Skeletal muscle satellite cell (primary cell): ENCODE data around the gene TLX2.

Experiments used
- H3K27me3 ChIP-seq: 2 replicates; pipeline ENCODE4 v1.7.0; 2013; ENCODE audit warnings: low read length; ENCODE audit not compliant: control insufficient read depth, insufficient read depth
- H3K36me3 ChIP-seq: 2 replicates; pipeline ENCODE4 v1.7.0; 2013; ENCODE audit warnings: mild to moderate bottlenecking, control low read depth, low read length; ENCODE audit not compliant: insufficient read depth
- H3K4me1 ChIP-seq: 2 replicates; pipeline ENCODE4 v1.7.0; 2013; ENCODE audit warnings: low read length; ENCODE audit not compliant: control insufficient read depth, insufficient read depth
- H3K4me2 ChIP-seq: 2 replicates; pipeline ENCODE4 v1.7.0; 2013; ENCODE audit warnings: mild to moderate bottlenecking, low read length
- H3K4me3 ChIP-seq: 2 replicates; pipeline ENCODE4 v1.7.0; 2013; ENCODE audit warnings: low read length
- H3K9ac ChIP-seq: 2 replicates; pipeline ENCODE4 v1.7.0; 2013; ENCODE audit warnings: mild to moderate bottlenecking, low read depth, low read length, moderate library complexity
- H3K9me3 ChIP-seq: replicated peaks from 2 replicates; pipeline ENCODE4 v1.7.0; 2013; ENCODE audit warnings: mild to moderate bottlenecking, control low read depth, low read length

The TLX2 gene

DNA sequence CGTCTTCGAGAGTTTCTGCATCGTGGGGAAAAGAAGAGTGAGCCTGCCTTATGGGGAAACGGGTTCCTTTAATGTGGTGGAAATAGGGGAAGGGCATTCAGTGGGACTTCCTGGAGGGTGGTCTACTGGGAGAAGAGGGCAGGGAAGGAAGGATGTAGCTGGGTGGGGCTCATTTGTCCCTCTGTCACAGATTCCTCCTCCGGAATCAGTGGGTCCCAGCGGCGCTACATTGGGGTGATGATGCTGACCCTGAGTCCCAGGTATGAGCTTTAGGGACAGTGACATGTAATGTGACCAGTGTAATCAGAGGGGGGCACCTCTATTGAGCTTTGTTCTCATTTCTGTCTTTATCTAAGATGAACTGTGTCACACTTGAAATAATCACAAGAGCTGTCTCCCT lies 17.4 kb downstream of the TLX2 start:
- peaks cover 20% of the 10 kb centered on the region for H3K4me1 ChIP-seq
- no peaks in the 10 kb centered on the region for H3K9me3 ChIP-seq
- H3K36me3 ChIP-seq, result peaks cover 33% of the 10 kb centered on the region
- H3K9ac ChIP-seq, result peak overlapping the region; percentile 85
- peak overlapping the region; percentile 99 for H3K4me2 ChIP-seq
- no peaks in the 10 kb centered on the region for H3K27me3 ChIP-seq
- H3K4me3 ChIP-seq, result no peak overlapping the region

DNA sequence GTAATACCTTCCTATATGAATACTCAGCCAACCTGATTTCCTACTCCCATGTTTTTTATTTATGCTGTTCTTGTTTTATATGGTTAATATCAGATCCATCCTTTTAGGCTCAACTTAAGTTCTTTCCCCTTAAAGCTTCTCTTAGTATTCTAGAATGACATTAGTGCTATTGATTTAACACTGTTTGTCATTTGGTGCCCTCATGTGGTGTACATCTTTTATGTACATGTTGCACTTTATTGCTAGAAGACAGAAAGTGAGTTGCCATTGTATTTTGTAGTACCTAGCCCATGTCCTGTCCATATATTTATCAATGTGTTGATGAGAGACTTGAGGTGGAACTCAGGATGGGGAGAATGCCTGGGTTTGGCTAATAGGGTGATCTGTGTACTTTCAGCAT lies 18.0 kb downstream of the TLX2 start:
- no peaks in the 10 kb centered on the region for H3K9me3 ChIP-seq
- H3K27me3 ChIP-seq, result no peaks in the 10 kb centered on the region
- H3K36me3 ChIP-seq, result peaks cover 28% of the 10 kb centered on the region
- no peak overlapping the region for H3K9ac ChIP-seq
- H3K4me1 ChIP-seq, result peaks cover 20% of the 10 kb centered on the region
- no peak overlapping the region for H3K4me3 ChIP-seq
- H3K4me2 ChIP-seq, result no peak overlapping the region

DNA sequence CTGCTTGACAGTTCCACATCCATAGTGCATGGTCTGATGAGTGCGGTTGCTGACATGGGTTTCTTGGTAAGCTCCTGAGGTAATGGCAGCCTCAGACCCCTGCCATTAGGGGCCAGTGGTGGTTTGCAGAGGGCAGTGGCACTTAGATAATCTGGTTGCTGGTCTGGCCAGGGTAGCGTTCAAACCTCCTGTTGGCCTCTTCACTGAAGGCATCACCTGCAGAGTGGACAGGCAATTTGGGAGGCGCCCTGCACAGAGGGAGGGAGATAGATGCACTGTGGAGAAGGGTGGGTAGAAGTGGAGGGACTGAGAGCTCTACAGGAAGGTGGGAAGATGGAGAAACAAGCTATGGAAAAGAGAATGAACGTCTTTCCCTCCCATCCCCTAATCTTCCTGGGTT lies 19.2 kb downstream of the TLX2 start:
- peaks cover 17% of the 10 kb centered on the region for H3K36me3 ChIP-seq
- H3K27me3 ChIP-seq, result no peaks in the 10 kb centered on the region
- H3K4me2 ChIP-seq, result no peak overlapping the region
- H3K4me1 ChIP-seq, result peaks cover 14% of the 10 kb centered on the region
- H3K9ac ChIP-seq, result no peak overlapping the region
- no peak overlapping the region for H3K4me3 ChIP-seq
- no peaks in the 10 kb centered on the region for H3K9me3 ChIP-seq

DNA sequence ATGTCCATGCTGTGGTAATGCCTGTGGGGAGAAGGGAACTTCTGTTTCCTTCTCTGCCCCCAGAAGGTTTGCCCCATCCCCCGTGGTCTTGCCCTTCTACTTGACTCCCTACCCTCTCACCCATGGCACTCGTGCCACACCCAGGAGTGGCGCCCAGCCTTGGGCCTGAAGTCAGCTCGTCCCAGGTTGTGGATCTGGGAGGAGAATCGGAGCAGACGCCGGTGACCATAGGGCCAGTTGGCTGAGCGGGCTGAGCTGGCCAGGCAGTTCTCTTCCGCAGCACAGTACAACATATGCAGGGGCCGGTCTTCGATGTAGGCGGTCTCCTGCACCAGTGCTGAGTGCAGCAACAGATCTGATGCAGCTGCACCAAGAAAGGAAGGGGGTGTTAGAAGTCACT lies 20.2 kb downstream of the TLX2 start:
- Histone ChIP-seq H3K27me3 (no peaks in the 10 kb centered on the region), H3K4me1 (peaks cover 12% of the 10 kb centered on the region), H3K4me3 (no peak overlapping the region)

DNA sequence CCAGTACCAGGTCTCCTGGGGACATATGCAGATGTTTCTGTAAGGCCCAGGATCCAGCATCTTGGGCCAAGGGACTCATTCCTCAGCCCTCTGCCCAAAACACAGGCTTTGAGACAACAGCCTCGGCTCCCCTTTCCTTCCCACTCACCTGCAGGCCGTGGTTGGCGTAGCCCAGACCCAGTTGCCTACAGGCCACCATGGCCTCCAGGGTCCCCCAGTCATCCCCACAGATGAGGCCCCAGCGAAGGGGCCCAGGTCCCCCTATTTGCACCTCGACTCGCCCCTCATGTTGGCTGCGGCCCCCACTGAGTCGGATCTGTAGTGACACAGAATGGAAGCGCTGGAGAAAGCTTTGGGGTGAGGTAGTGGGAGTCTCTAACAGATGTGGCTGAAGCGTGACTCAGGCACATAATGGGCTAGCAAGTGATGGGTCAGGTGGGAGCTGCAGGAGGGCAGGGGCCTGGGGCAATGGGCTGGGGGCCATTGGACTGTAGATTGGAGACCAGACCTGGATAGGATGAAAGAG lies 21.3 kb downstream of the TLX2 start:
- Histone ChIP-seq H3K4me1 (peaks cover 12% of the 10 kb centered on the region), H3K9ac (no peak overlapping the region), H3K4me3 (no peak overlapping the region), H3K4me2 (no peak overlapping the region), H3K36me3 (peaks cover 20% of the 10 kb centered on the region), H3K9me3 (no peaks in the 10 kb centered on the region), H3K27me3 (no peaks in the 10 kb centered on the region)

More for the DNA sequence above, 20.2 kb downstream of the TLX2 start:
- no peak overlapping the region for H3K9ac ChIP-seq
- no peaks in the 10 kb centered on the region for H3K9me3 ChIP-seq
- peaks cover 18% of the 10 kb centered on the region for H3K36me3 ChIP-seq
- no peak overlapping the region for H3K4me2 ChIP-seq

DNA sequence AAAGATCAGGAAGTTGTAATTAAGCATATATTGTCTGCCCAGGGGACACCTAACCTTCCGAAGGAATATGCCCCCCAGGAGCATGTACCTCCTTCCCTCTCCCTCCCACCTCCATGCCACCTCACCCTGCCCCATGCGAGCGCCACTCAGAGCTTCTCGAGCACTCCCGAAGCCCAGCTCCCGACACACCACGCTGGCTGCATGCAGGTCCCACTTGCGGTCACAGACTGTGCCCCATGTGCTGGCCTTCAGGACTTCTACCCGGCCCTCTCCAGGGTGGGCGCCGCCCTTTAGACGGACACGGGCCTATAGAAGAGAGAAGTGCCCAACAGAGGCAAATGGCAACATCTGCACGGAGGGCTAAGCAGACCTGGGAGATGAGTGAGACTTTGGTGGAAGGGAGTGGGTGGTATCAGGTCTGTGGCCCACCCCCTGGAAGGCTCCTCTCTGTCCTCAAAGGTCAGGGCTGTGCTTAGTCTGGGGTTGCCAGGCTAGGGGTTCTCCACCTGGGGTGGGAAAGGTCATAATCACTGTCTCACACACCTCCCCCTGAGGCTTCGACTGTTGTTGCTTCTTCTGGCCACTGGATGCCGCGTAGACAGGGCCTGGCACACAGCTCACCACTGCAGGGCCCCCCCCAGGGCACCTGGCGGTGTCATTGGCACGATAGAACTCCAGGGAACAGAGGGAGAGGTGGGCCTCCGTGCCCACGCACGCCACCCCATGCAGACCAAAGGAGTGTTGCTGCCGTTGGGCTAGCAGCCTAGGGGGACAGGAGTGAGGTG lies 22.1 kb downstream of the TLX2 start:
- Histone ChIP-seq H3K9ac (no peak overlapping the region), H3K27me3 (no peaks in the 10 kb centered on the region), H3K4me3 (no peak overlapping the region)

DNA sequence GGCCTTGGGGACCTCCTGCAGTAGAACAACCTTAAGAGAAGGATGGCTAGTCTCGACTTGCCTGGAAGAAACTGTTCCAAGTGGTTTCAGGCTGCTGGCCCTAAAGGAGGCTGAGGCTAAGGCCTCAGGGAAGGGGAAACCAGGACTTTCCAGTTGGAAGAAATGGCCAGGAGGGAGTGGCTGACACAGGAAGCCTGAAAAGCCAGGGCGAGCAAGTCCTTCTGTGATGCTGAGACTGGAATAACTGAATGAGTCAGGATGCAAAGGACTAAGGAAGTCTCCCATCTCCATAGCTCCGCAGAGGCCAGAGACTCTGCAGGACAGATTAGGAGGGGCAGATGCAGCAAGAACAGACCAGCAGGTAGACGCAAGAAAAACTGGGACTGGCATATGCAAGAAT lies 22.9 kb downstream of the TLX2 start:
- Histone ChIP-seq H3K4me3 (no peak overlapping the region), H3K4me1 (no peaks in the 10 kb centered on the region), H3K9ac (no peak overlapping the region), H3K36me3 (peaks cover 20% of the 10 kb centered on the region), H3K4me2 (no peak overlapping the region), H3K27me3 (no peaks in the 10 kb centered on the region), H3K9me3 (no peaks in the 10 kb centered on the region)

More for the DNA sequence above, 22.1 kb downstream of the TLX2 start:
- H3K9me3 ChIP-seq, result no peaks in the 10 kb centered on the region
- H3K4me2 ChIP-seq, result no peak overlapping the region
- peaks cover 3% of the 10 kb centered on the region for H3K4me1 ChIP-seq
- H3K36me3 ChIP-seq, result peaks cover 20% of the 10 kb centered on the region

DNA sequence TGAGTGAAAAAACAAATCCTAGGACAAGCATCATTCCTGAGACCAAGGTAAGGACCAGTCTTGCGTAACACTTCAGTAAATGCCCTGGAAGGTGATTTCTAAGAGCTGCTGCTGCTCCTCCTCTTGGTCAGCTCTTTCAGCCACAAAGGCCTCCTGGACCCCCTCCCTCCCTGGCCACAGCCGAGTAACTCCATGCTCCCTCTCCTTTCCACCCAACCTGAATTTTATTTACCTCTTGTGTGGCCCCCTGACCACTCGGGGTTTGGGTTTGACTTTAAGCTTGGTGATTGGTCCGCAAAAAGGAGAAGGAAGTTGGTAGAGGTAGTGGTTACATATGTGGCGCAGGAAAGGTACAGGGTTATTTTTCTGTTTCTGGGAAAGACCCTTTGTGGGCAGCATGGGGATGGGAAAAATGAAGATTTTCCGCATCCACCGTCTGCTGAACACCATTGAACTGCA lies 24.7 kb downstream of the TLX2 start:
- Histone ChIP-seq H3K4me2 (no peak overlapping the region), H3K27me3 (no peaks in the 10 kb centered on the region), H3K9me3 (no peaks in the 10 kb centered on the region), H3K9ac (no peak overlapping the region), H3K36me3 (peaks cover 6% of the 10 kb centered on the region), H3K4me3 (no peak overlapping the region), H3K4me1 (no peaks in the 10 kb centered on the region)

DNA sequence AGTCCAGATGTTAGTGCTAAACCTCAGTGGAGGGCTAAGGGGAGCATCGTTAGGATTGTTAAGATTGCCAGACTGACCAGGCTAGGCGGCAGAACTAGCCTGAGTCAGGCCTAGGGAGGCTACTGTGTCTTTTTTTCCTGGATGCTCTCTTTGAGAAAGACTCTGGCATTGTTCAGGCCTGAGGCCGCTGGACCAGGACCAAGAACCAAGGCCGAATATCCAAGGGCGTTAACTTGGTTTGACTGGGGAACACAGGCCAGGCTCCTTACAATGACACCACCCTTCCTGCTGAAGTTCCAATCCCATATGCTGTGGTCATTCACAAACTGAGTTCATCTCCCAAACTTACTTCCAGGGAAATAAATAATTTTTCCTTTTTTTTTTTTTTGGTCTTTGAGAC lies 26.0 kb downstream of the TLX2 start:
- H3K4me1 ChIP-seq, result no peaks in the 10 kb centered on the region
- no peak overlapping the region for H3K4me3 ChIP-seq
- no peak overlapping the region for H3K9ac ChIP-seq
- H3K36me3 ChIP-seq, result peaks cover 3% of the 10 kb centered on the region
- no peaks in the 10 kb centered on the region for H3K27me3 ChIP-seq
- H3K4me2 ChIP-seq, result no peak overlapping the region
- H3K9me3 ChIP-seq, result no peaks in the 10 kb centered on the region

DNA sequence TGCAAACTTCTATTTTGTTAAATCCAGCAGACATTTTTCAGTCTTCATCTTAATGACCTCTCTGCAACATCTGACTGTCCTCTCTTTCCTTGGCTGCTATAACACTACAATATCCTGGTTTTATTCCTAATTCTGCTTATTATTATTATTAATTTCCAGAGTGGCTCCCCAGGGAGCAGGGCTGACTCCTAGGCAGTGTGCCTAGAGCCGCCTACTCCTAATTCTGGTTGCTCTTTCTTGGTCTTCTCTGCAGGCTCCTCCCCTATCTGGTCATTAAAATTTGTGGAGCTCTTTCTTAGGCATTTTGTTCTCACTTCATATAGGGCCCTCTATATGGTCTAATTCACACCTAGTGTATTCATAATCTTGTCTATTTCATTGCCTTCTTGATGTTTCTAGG lies 28.7 kb downstream of the TLX2 start:
- H3K4me3 ChIP-seq, result no peak overlapping the region
- no peaks in the 10 kb centered on the region for H3K9me3 ChIP-seq
- no peak overlapping the region for H3K4me2 ChIP-seq
- H3K9ac ChIP-seq, result no peak overlapping the region
- H3K4me1 ChIP-seq, result no peaks in the 10 kb centered on the region
- peaks cover 3% of the 10 kb centered on the region for H3K36me3 ChIP-seq
- no peaks in the 10 kb centered on the region for H3K27me3 ChIP-seq

DNA sequence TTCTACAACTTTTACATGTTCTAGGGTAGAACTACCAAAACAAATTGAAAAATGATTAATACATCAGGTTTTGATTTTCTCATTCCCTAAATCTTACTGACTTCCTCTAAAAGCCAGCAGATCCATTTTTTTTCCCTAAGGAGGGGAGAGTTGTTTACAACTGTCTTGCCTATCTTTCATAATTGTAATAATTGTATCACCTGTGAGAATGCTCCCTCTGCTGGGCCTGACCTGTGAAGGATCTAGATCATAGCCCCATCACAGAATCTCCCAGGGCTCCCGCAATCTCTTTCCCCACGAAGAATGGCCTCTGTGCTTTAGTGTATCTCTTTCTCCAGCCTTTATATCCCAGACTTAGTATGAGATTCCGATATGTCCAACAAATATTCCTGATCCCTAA lies 30.4 kb downstream of the TLX2 start:
- Histone ChIP-seq H3K4me3 (no peak overlapping the region), H3K4me2 (no peak overlapping the region), H3K4me1 (peaks cover 14% of the 10 kb centered on the region), H3K9me3 (no peaks in the 10 kb centered on the region), H3K36me3 (peaks cover 1% of the 10 kb centered on the region), H3K27me3 (no peaks in the 10 kb centered on the region), H3K9ac (no peak overlapping the region)

DNA sequence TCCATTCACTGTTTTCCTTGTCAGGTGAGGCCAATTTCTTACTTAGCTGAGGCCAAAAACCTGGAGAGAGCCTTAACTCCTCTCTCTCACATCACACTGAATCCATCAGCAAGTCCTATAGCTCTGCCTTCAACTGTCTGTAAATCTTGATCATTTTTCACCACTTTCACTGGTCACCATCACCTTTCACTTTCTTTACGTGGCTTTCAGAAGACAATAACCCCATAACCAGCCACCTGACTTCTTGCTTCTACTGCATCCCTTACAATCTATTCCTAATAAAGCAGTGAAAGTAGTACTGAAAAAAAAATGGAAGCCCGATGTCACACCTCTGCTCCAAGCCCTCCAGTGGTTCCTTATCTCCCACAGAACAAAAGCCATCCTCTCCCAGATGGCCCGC lies 31.8 kb downstream of the TLX2 start:
- Histone ChIP-seq H3K4me3 (no peak overlapping the region), H3K4me1 (peaks cover 21% of the 10 kb centered on the region), H3K36me3 (peaks cover 7% of the 10 kb centered on the region), H3K27me3 (no peaks in the 10 kb centered on the region), H3K9ac (no peak overlapping the region), H3K4me2 (no peak overlapping the region), H3K9me3 (no peaks in the 10 kb centered on the region)
